Fibroblast of lung (primary cell): ENCODE measurements around the gene MMP14.

Experiments used
- EZH2 ChIP-seq: IDR thresholded peaks from 2 replicates; pipeline ENCODE4 v1.5.1; 2012; ENCODE audit warnings: low read length, control low read depth, mild to moderate bottlenecking; ENCODE audit errors: missing control alignments
- TF ChIP-seq, protein P1 (sequence below), 2 donors: IDR thresholded peaks in 1 of 2; conservative IDR thresholded peaks in 1 of 2; 1 replicate in 1 of 2; 2 replicates in 1 of 2; pipeline ENCODE4 v1.5.1; 2011 to 2012; ENCODE audit warnings: low read length in 2 of 2, control low read depth in 1 of 2, inconsistent platforms in 1 of 2, low read depth in 1 of 2, mild to moderate bottlenecking in 1 of 2

- TF ChIP-seq, protein P1, sequence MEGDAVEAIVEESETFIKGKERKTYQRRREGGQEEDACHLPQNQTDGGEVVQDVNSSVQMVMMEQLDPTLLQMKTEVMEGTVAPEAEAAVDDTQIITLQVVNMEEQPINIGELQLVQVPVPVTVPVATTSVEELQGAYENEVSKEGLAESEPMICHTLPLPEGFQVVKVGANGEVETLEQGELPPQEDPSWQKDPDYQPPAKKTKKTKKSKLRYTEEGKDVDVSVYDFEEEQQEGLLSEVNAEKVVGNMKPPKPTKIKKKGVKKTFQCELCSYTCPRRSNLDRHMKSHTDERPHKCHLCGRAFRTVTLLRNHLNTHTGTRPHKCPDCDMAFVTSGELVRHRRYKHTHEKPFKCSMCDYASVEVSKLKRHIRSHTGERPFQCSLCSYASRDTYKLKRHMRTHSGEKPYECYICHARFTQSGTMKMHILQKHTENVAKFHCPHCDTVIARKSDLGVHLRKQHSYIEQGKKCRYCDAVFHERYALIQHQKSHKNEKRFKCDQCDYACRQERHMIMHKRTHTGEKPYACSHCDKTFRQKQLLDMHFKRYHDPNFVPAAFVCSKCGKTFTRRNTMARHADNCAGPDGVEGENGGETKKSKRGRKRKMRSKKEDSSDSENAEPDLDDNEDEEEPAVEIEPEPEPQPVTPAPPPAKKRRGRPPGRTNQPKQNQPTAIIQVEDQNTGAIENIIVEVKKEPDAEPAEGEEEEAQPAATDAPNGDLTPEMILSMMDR (conservative IDR thresholded peaks at IDR 0.05 in 1 of 2, IDR thresholded peaks at IDR 0.05 in 1 of 2; ENCODE audit: low read depth in 1 of 2, low read length in 2 of 2): no peak
- no peak for TF ChIP-seq EZH2
These were observed 11.6 kb upstream of the MMP14 start for GRCh38 chr14:22824711-22825359.
